ENCODE results near the gene FAM3C. TPM values are rescaled to one million over a fixed set of nuclear protein-coding genes. Genes with fewer than 3 reads are reported as not detected.

FAM3C gene
- total and polyA plus RNA-seq, 2 of the 4 experiments (the other 2 are of a cell fraction), result 11.5 to 45.8 TPM

GRCh38 chr7:121369462-121369861, 26.6 kb downstream of the FAM3C start:
- H4K91ac ChIP-seq (ENCODE audit: insufficient read depth, low read depth, low read length), result no peak overlapping the region
- H4K8ac ChIP-seq (ENCODE audit: low read depth in 2 of 2, low read length in 2 of 2), result no peak overlapping the region
- ChIA-PET POLR2A (ENCODE audit: unreplicated experiment) (interaction anchor here (0.6 kb wide), 1 partner anchor 175 kb away, joined by 3 read pairs; no protein-coding TSS in a partner anchor), CTCF (interaction anchor here (0.6 to 1.4 kb wide), 4 partner anchors 9 to 625 kb away, joined by 3 to 4 read pairs (median 4); no protein-coding TSS in a partner anchor)
- H3K27ac ChIP-seq (ENCODE audit: insufficient read depth, low read length), result no peak overlapping the region
- in situ Hi-C loops (cut with MboI; ENCODE audit: low sequenced_read_pairs) (loop anchor here (5.0 to 10.0 kb wide), 2 partner anchors 178 to 625 kb away; no protein-coding TSS in a partner anchor), intact Hi-C loops (cut with micrococcal nuclease) (loop anchor here (10.0 kb wide), 1 partner anchor 375 kb away; no protein-coding TSS in a partner anchor), dilution Hi-C loops (cut with HindIII; ENCODE audit: low sequenced_read_pairs, unreplicated experiment) (loop anchor here (25.0 kb wide), 1 partner anchor 193 kb away; no protein-coding TSS in a partner anchor)
- H3K23ac ChIP-seq (ENCODE audit: low read depth, low read length), result no peak overlapping the region
- no peak overlapping the region; the same call in 1 of the 2 replicates for H3K14ac ChIP-seq (replicated peaks; ENCODE audit: low read depth, low read length)
- no TSS peak for BruUV-seq (replicated peaks)
- H2BK120ac ChIP-seq (ENCODE audit: low read depth, low read length), result no peak overlapping the region
- H3K36me3 ChIP-seq (ENCODE audit: control insufficient read depth, insufficient read depth, low read length), result peaks cover 4% of the 10 kb centered on the region; the same call in 1 of the 2 replicates
- TF ChIP-seq RCOR1 (IDR thresholded peaks at IDR 0.05; ENCODE audit: insufficient replicate concordance, low read length) (no peak), MXI1 (IDR thresholded peaks at IDR 0.05; ENCODE audit: borderline replicate concordance, low read depth, low read length) (no peak), RFX5 (IDR thresholded peaks at IDR 0.05; ENCODE audit: low read depth, low read length) (no peak), ELK1 (IDR thresholded peaks at IDR 0.05; ENCODE audit: borderline replicate concordance, low read depth, low read length) (no peak), MAZ (IDR thresholded peaks at IDR 0.05; ENCODE audit: borderline replicate concordance, low read depth, low read length) (no peak), BHLHE40 (IDR thresholded peaks at IDR 0.05; ENCODE audit: low read depth, low read length) (no peak), POLR2A (IDR thresholded peaks at IDR 0.05; ENCODE audit: low read depth, low read length) (no peak), CEBPB (IDR thresholded peaks at IDR 0.05; ENCODE audit: low read depth, low read length) (no peak)
- 0 out of 2 replicates have a peak overlapping the region, but pooled peaks have one; percentile 13 for H2AK5ac ChIP-seq (ENCODE audit: low read depth, low read length)
- H3K9ac ChIP-seq (ENCODE audit: low read depth, low read length), result no peak overlapping the region
- ATAC-seq (ENCODE audit: low read depth) (peak; percentile 72), DNase-seq (peak; percentile 51)
- H3K9me1 ChIP-seq (ENCODE audit: insufficient read depth, low read length), result no peaks in the 10 kb centered on the region
- H2BK20ac ChIP-seq (ENCODE audit: low read depth, low read length), result no peak overlapping the region
- H2BK5ac ChIP-seq (ENCODE audit: low read depth, low read length, poor library complexity, severe bottlenecking), result no peak overlapping the region
- WGBS, 2 experiments (ENCODE audit: extremely low coverage in 2 of 2, insufficient read length in 1 of 2), result no CpG with 5 or more reads among the region's 2 CpGs
- no peaks in the 10 kb centered on the region for H3K9me3 ChIP-seq (ENCODE audit: control insufficient read depth, insufficient read depth, low read length)
- H2BK15ac ChIP-seq (ENCODE audit: low read depth, low read length), result no peak overlapping the region
- peak overlapping the region; percentile 2; the same call in 1 of the 2 replicates for H3K4me2 ChIP-seq (ENCODE audit: low read depth, low read length)
- H4K5ac ChIP-seq (ENCODE audit: low read depth, low read length), result no peak overlapping the region
- H3K27me3 ChIP-seq (ENCODE audit: control insufficient read depth, insufficient read depth, low read length), result no peaks in the 10 kb centered on the region
- H2AK9ac ChIP-seq (replicated peaks; ENCODE audit: low read depth, low read length, poor library complexity), result no peak overlapping the region
- H3K4ac ChIP-seq (ENCODE audit: low read depth, low read length), result no peak overlapping the region
- H3K18ac ChIP-seq (ENCODE audit: low read depth, low read length), result no peak overlapping the region
- H2AFZ ChIP-seq (replicated peaks; ENCODE audit: low read length, poor library complexity), result no peak overlapping the region
- no peaks in the 10 kb centered on the region for H4K20me1 ChIP-seq (ENCODE audit: insufficient read depth, low read length)
- H3K4me3 ChIP-seq (ENCODE audit: insufficient read depth, low read depth, low read length), result no peak overlapping the region
- peaks cover 5% of the 10 kb centered on the region for H3K4me1 ChIP-seq (ENCODE audit: control insufficient read depth, insufficient read depth, low read length)
- H3K79me1 ChIP-seq (ENCODE audit: low read depth in 1 of 2, low read length in 2 of 2), result peaks cover 3 to 4% of the 10 kb centered on the region in 2 experiments; a peak in 1 of 4 replicates
- no peak overlapping the region for H3K56ac ChIP-seq (ENCODE audit: extremely low read depth, insufficient read depth, low read length)

Measured in IMR-90 (cell line).